OCI-LY7 (cell line): ENCODE data around the gene HSPA1L. TPM values are rescaled to one million over a fixed set of nuclear protein-coding genes. Genes with fewer than 3 reads are reported as not detected.
"Not testable (repeated sequence)": the region's sequence is repeated elsewhere in the genome, so short reads cannot be mapped to it uniquely, and the experiment has no call there.

Source experiments
- BruUV-seq: library from RNA; stranded (reverse); fragments of 400-500 nt; replicated peaks from 2 replicates; lab custom pipeline; 2021; lab: Mats Ljungman, UMichigan
- CTCF ChIA-PET: fragments of 300-600 bp; sonication (Branson Sonifier 250); formaldehyde crosslinking; loops from one replicate; lab custom pipeline; 2022; ENCODE audit warnings: antibody characterized with exemption; ENCODE audit not compliant: unreplicated experiment; lab: Charles Lee
- POLR2A ChIA-PET: fragments of 300-600 bp; sonication (Branson Sonifier 250); formaldehyde crosslinking; loops from one replicate; lab custom pipeline; 2022; ENCODE audit warnings: antibody characterized with exemption; lab: Charles Lee
- DNase-seq: peaks from one replicate; pipeline ENCODE4 v3.0.0-alpha.2; 2015; ENCODE audit warnings: low spot score
- H2AFZ ChIP-seq: fragments of 200-600 bp; sonication (generic), shearing (Covaris generic); 2 replicates; pipeline ENCODE4 v1.6.1; 2014; ENCODE audit warnings: mild to moderate bottlenecking, antibody characterized with exemption, low read length, moderate library complexity
- H3K27ac ChIP-seq: fragments of 200-600 bp; sonication (generic); 2 replicates; pipeline ENCODE4 v1.5.1; 2014; ENCODE audit warnings: mixed run types, low read depth, mild to moderate bottlenecking, moderate library complexity, low read length, inconsistent platforms; ENCODE audit not compliant: poor library complexity, severe bottlenecking
- H3K36me3 ChIP-seq: fragments of 200-600 bp; sonication (generic); 2 replicates; pipeline ENCODE4 v1.6.1; 2014; ENCODE audit warnings: mild to moderate bottlenecking, antibody characterized with exemption, low read length, moderate library complexity, mixed read lengths; ENCODE audit not compliant: insufficient read depth
- H3K4me1 ChIP-seq: fragments of 200-600 bp; sonication (generic); 2 replicates; pipeline ENCODE4 v1.5.1; 2014; ENCODE audit warnings: mild to moderate bottlenecking, low read length; ENCODE audit not compliant: insufficient read depth, poor library complexity, severe bottlenecking
- H3K4me2 ChIP-seq: fragments of 200-600 bp; sonication (generic); 2 replicates; pipeline ENCODE4 v1.6.1; 2014; ENCODE audit warnings: mild to moderate bottlenecking, low read length
- H3K4me3 ChIP-seq: fragments of 200-600 bp; sonication (generic); 2 replicates; pipeline ENCODE4 v1.5.1; 2014; ENCODE audit warnings: mild to moderate bottlenecking, low read depth, low read length; ENCODE audit not compliant: poor library complexity, severe bottlenecking
- H3K79me2 ChIP-seq: fragments of 200-600 bp; sonication (generic); 2 replicates; pipeline ENCODE4 v1.6.1; 2016; ENCODE audit warnings: low read depth, mild to moderate bottlenecking, low read length, moderate library complexity, mixed read lengths; ENCODE audit not compliant: insufficient read depth
- H3K9me2 ChIP-seq: fragments of 200-600 bp; sonication (generic); 2 replicates; pipeline ENCODE4 v1.6.1; 2016; ENCODE audit warnings: mild to moderate bottlenecking, low read length, mixed read lengths; ENCODE audit not compliant: insufficient read depth
- H3K9me3 ChIP-seq: fragments of 200-600 bp; sonication (generic); 2 replicates; pipeline ENCODE4 v1.6.1; 2014; ENCODE audit warnings: mild to moderate bottlenecking, mixed run types, low read length, mixed read lengths
- H4K20me1 ChIP-seq: fragments of 200-600 bp; sonication (generic); 2 replicates; pipeline ENCODE4 v1.6.1; 2014; ENCODE audit warnings: mild to moderate bottlenecking, antibody characterized with exemption, low read length, moderate library complexity, mixed read lengths; ENCODE audit not compliant: insufficient read depth
- EZH2phosphoT487 ChIP-seq: fragments of 200-600 bp; sonication (generic); IDR thresholded peaks from 2 replicates; pipeline ENCODE4 v1.6.1; 2018; ENCODE audit warnings: low read depth, borderline replicate concordance, mild to moderate bottlenecking, mixed run types, antibody characterized with exemption, low read length, moderate library complexity, mixed read lengths
- intact Hi-C: fragments of 100-400 bp; cut with micrococcal nuclease; formaldehyde crosslinking; loops from one replicate; pipeline ENCODE4 v1.10.0; 2022; ENCODE audit not compliant: unreplicated experiment
- total RNA-seq, 2 experiments: library from RNA; depleted of rRNA in 1 of 2; stranded (reverse); fragments of >200 nt in 1 of 2; shearing (Covaris generic) in 1 of 2; gene quantifications; 2 replicates each; pipeline ENCODE4 v1.2.3, GENCODE V29; 2014 to 2022
- TF ChIP-seq, protein P1 (sequence below): fragments of 200-600 bp; sonication (generic); conservative IDR thresholded peaks from 2 replicates; pipeline ENCODE4 v1.5.1; 2014; ENCODE audit warnings: mild to moderate bottlenecking, antibody characterized with exemption, low read length, moderate library complexity, mixed read lengths

The HSPA1L gene
- total RNA-seq, 2 experiments from 2014 or later = 0.19 to 0.49 TPM

DNA sequence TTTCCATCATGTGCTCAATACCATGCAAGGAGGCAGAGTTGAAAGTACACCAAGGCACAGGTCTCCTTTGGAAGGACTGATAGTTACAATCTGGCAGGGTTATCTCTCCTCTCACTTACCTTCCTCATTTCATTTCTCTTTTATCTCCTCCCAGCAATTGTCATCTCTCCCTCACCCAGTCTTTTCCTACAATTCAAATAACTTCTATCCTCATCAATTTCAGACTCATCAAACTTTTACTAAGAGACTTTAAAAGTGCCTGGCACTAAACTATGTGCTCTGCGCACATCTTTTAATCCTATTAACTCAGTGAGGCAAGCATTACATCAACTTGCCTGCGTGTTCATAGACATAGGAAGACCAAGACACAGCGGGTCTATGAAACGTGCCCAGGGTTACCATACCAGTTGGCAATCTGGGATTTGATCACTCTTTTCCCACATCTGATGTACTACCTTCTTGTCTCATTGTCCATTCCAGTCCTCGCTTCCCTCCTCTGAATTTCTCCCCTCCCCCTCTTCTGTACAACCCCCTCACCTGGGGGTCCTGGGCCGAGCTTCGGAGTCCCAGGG is 20.7 kb downstream of the HSPA1L start:
- H3K4me2 ChIP-seq = peak overlapping the region; percentile 90
- H3K4me3 ChIP-seq = peak overlapping the region; percentile 90
- no peaks in the 10 kb centered on the region for H4K20me1 ChIP-seq
- H2AFZ ChIP-seq = no peak overlapping the region; the same call in 1 of the 2 replicates
- POLR2A ChIA-PET = interaction anchor here (0.6 kb wide), 1 partner anchor 53 kb away, joined by 3 read pairs; no protein-coding TSS in a partner anchor
- no TSS peak for BruUV-seq
- peaks cover 62% of the 10 kb centered on the region for H3K4me1 ChIP-seq
- H3K27ac ChIP-seq = peak overlapping the region; percentile 47
- H3K9me3 ChIP-seq = no peaks in the 10 kb centered on the region
- peak; percentile 43 for DNase-seq
- intact Hi-C loops = loop anchor here (2.0 to 10.0 kb wide), 2 partner anchors 68 to 250 kb away; partner anchors contain the start of genes ATP6V1G2, DDX39B, NEU1 and NFKBIL1
- CTCF ChIA-PET = no interaction called here
- peaks cover 32% of the 10 kb centered on the region for H3K79me2 ChIP-seq
- peaks cover 53% of the 10 kb centered on the region for H3K36me3 ChIP-seq
- no peaks in the 10 kb centered on the region for H3K9me2 ChIP-seq
- TF ChIP-seq EZH2phosphoT487 = no peak
- TF ChIP-seq, protein P1, sequence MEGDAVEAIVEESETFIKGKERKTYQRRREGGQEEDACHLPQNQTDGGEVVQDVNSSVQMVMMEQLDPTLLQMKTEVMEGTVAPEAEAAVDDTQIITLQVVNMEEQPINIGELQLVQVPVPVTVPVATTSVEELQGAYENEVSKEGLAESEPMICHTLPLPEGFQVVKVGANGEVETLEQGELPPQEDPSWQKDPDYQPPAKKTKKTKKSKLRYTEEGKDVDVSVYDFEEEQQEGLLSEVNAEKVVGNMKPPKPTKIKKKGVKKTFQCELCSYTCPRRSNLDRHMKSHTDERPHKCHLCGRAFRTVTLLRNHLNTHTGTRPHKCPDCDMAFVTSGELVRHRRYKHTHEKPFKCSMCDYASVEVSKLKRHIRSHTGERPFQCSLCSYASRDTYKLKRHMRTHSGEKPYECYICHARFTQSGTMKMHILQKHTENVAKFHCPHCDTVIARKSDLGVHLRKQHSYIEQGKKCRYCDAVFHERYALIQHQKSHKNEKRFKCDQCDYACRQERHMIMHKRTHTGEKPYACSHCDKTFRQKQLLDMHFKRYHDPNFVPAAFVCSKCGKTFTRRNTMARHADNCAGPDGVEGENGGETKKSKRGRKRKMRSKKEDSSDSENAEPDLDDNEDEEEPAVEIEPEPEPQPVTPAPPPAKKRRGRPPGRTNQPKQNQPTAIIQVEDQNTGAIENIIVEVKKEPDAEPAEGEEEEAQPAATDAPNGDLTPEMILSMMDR = no peak

GRCh38 chr6:31793927-31794245 is 21.2 kb downstream of the HSPA1L start:
- CTCF ChIA-PET, DNase-seq, BruUV-seq, H4K20me1 ChIP-seq, H3K9me2 ChIP-seq, H3K9me3 ChIP-seq, H2AFZ ChIP-seq: not testable (repeated sequence)
- POLR2A ChIA-PET = interaction anchor here (0.6 kb wide), 1 partner anchor 81 kb away, joined by 3 read pairs; no protein-coding TSS in a partner anchor
- peaks cover 67% of the 10 kb centered on the region for H3K4me1 ChIP-seq
- intact Hi-C loops = loop anchor here (2.0 to 10.0 kb wide), 2 partner anchors 69 to 249 kb away; partner anchors contain the start of genes ATP6V1G2, DDX39B, NEU1 and NFKBIL1
- H3K27ac ChIP-seq = peak overlapping the region; percentile 47
- H3K79me2 ChIP-seq = peaks cover 36% of the 10 kb centered on the region
- H3K4me2 ChIP-seq = peak overlapping the region; percentile 90
- H3K36me3 ChIP-seq = peaks cover 52% of the 10 kb centered on the region
- peak overlapping the region; percentile 90 for H3K4me3 ChIP-seq

DNA sequence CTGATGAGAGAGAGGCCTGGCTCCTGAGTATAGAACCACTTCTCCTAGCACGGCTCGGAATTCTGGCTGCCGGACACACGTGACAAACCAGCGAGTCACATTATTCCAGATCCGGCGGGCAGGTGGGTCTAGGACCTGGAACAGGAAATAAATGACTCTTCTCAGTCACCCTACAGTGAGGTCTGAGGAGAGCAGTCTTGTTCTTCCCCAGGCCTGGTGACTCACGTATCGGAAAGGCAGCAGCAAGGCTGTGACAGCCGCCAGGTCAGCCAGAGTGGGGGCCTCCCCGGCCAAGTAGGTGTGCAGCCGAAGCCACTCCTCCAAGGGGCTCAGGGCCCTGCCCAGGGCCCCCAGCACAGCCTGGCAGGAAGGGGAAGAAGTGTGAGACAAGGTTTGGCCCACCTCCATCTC is 22.3 kb downstream of the HSPA1L start:
- H3K27ac ChIP-seq = no peak overlapping the region
- no peaks in the 10 kb centered on the region for H3K9me2 ChIP-seq
- peaks cover 40% of the 10 kb centered on the region for H3K79me2 ChIP-seq
- DNase-seq = no peak
- intact Hi-C loops = loop anchor here (10.0 kb wide), 1 partner anchor 248 kb away; the partner anchor contains the start of genes ATP6V1G2, DDX39B and NFKBIL1
- TF ChIP-seq, protein P1 = no peak
- no peak for TF ChIP-seq EZH2phosphoT487
- no peak overlapping the region for H2AFZ ChIP-seq
- no TSS peak for BruUV-seq
- no peak overlapping the region for H3K4me3 ChIP-seq
- CTCF ChIA-PET = no interaction called here
- no peaks in the 10 kb centered on the region for H4K20me1 ChIP-seq
- peaks cover 68% of the 10 kb centered on the region for H3K4me1 ChIP-seq
- H3K9me3 ChIP-seq = no peaks in the 10 kb centered on the region
- no peak overlapping the region for H3K4me2 ChIP-seq
- peaks cover 60% of the 10 kb centered on the region for H3K36me3 ChIP-seq
- POLR2A ChIA-PET = no interaction called here
